Measurements from ENCODE around the gene SLX4. TPM values are rescaled to one million over a fixed set of nuclear protein-coding genes. Genes with fewer than 3 reads are reported as not detected.

SLX4 gene
- polyA plus RNA-seq, 1 of the 3 experiments (the other 2 are of a cell fraction): 2.1 TPM

- Histone ChIP-seq H3K4me1 (ENCODE audit: control insufficient read depth in 1 of 2, insufficient read depth in 2 of 2, low read depth in 1 of 2, low read length in 1 of 2) (no peaks in the 10 kb centered on the region), H3F3A (replicated peaks; ENCODE audit: insufficient read depth) (no peaks in the 10 kb centered on the region), H3K36me3 (replicated peaks in 1 of 2; ENCODE audit: control insufficient read depth in 1 of 2, insufficient read depth in 2 of 2, low read length in 1 of 2) (peaks cover 0 to 2% of the 10 kb centered on the region in 2 experiments), H2AFZ (ENCODE audit: low read depth) (no peak overlapping the region), H3K4me2 (no peak overlapping the region), H3K4me3 (ENCODE audit: low read depth in 2 of 2, low read length in 1 of 2) (no peak overlapping the region), H4K20me1 (ENCODE audit: insufficient read depth) (no peaks in the 10 kb centered on the region), H3K9me3 (no peaks in the 10 kb centered on the region), H3K9me2 (no peaks in the 10 kb centered on the region), H3K79me2 (ENCODE audit: insufficient read depth) (no peaks in the 10 kb centered on the region), H3K27ac (ENCODE audit: low read depth in 2 of 2, low read length in 1 of 2) (no peak overlapping the region), H3K27me3 (ENCODE audit: insufficient read depth) (no peaks in the 10 kb centered on the region), H3K9ac (no peak overlapping the region)
- TF ChIP-seq FOSL2 (IDR thresholded peaks at IDR 0.05; ENCODE audit: borderline replicate concordance, low read depth) (no peak), CHD2 (IDR thresholded peaks at IDR 0.05; ENCODE audit: low read length, partially characterized antibody) (no peak), EZH2phosphoT487 (IDR thresholded peaks at IDR 0.05; ENCODE audit: borderline replicate concordance, low read depth) (no peak), GATA2 (CRISPR knock-in tag; IDR thresholded peaks at IDR 0.05) (no peak), USF1 (IDR thresholded peaks at IDR 0.05; ENCODE audit: borderline replicate concordance, low read depth) (no peak), FOXJ3 (CRISPR knock-in tag; IDR thresholded peaks at IDR 0.05) (no peak), RAD21 (IDR thresholded peaks at IDR 0.05; ENCODE audit: low read length) (no peak), RXRA (IDR thresholded peaks at IDR 0.05; ENCODE audit: borderline replicate concordance, low read depth) (no peak), TAF1 (IDR thresholded peaks at IDR 0.05; ENCODE audit: borderline replicate concordance, low read depth, low read length) (no peak), PBX3 (IDR thresholded peaks at IDR 0.05) (no peak), GABPA (IDR thresholded peaks at IDR 0.05; ENCODE audit: low read depth) (no peak), NRF1 (IDR thresholded peaks at IDR 0.05; ENCODE audit: low read depth, low read length) (no peak), RFX5 (IDR thresholded peaks at IDR 0.05; ENCODE audit: low read length) (no peak), NFIC (IDR thresholded peaks at IDR 0.05; ENCODE audit: borderline replicate concordance) (no peak), MXI1 (IDR thresholded peaks at IDR 0.05; ENCODE audit: low read depth, low read length) (no peak), USF2 (IDR thresholded peaks at IDR 0.05; ENCODE audit: borderline replicate concordance, low read depth, low read length) (no peak), RCOR1 (IDR thresholded peaks at IDR 0.05; ENCODE audit: low read length) (no peak)
- no peak for DNase-seq
- POLR2A ChIA-PET: no interaction called here
- CTCF ChIA-PET: interaction anchor here (1.1 kb wide), 1 partner anchor 19 kb away, joined by 3 read pairs; no protein-coding TSS in a partner anchor
- WGBS (ENCODE audit: low lambda C conversion rate): 94% methylated on average over 25 of the region's 25 CpGs
These were observed 21.3 kb downstream of the SLX4 start for GRCh38 chr16:3589991-3590701.

Data from SK-N-SH (cell line).